Cardiac atrium fibroblast (primary cell): Measurements from ENCODE around the gene TBATA. TPM values are rescaled to one million over a fixed set of nuclear protein-coding genes. Genes with fewer than 3 reads are reported as not detected.

Source experiments
- total RNA-seq: library from RNA; depleted of rRNA; stranded (reverse); fragments of >200 nt; gene quantifications from 2 replicates; pipeline ENCODE4 v1.2.3, GENCODE V29; 2015

TBATA gene, protein sequence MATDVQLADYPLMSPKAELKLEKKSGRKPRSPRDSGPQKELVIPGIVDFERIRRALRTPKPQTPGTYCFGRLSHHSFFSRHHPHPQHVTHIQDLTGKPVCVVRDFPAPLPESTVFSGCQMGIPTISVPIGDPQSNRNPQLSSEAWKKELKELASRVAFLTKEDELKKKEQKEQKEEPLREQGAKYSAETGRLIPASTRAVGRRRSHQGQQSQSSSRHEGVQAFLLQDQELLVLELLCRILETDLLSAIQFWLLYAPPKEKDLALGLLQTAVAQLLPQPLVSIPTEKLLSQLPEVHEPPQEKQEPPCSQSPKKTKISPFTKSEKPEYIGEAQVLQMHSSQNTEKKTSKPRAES
- total RNA-seq, result not detected in 2 replicates

DNA sequence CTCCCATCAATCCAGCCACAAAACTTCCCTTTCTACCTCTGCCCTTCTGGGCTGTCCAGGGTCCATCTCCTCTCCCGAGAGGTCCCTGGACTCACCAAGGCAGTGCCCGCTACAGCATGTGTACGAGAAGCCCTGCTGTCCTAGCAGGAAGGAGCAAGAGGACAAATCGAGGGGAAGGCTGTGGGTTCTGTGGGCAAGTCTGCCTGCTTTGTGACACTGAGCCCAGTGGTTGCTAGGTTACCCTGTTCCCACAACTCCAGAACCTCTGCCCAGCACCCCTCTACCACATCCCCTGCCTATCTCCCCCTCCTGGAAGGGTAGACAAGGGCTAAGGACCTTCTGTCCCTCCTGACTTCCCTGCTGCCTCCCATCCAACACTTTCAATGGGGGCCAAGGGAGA lies at the start of gene TBATA:
TSS of gene TBATA (minus strand) at position 188 of the 400 bp plus-strand sequence. CDS start 1,998 bp downstream, outside the sequence.

DNA sequence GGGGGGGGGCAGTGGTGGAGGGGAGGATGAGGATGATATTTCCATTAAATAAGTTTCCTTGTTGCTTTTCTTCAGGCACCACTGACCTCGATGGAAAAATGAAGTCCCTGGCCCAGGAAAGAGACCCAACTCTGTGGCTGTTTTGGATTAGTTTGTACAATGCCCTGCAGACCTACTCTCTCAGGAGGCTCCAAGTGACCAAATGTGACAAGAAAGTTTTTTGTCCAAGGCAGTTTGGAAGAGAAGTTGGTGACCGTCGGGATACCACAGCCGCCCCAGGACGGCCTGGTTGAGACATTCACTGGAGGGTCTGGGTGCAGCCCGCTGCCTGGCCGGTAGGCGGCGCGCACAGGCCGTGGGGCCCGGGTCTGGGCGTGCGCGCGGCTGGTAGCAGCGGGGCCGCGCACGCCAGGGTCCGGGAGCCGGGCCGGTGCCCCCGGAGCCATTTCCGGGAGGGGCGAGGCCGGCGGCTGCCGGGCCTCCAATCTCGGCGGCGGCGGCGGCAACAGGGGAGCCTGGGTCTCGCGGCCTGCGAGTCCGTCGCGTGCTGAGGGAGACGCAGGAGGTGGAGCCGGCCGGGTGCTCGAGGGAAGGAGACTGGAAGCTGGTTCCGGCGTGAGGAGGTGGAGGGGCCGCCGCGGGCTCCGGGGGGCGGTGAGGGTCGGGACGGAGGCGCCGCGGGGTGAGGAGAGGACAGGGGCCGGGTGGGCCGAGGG lies 30.5 kb upstream of the TBATA start, which contains the start of gene SGPL1:
TSS of gene SGPL1 (plus strand) at position 445 of the 716 bp plus-strand sequence. CDS start 906 bp downstream, outside the sequence.

Other genes starting within 250 kb of the TBATA start
- not detected in 2 replicates for gene PRF1, start 182.6 kb downstream of the TBATA start, total RNA-seq
- gene ADAMTS14, start 112.9 kb downstream of the TBATA start, total RNA-seq, result 0.18 and 1.3 TPM in 2 replicates
- 14.4 and 18.3 TPM in 2 replicates for gene SGPL1, start 30.6 kb upstream of the TBATA start, total RNA-seq
- 13.5 and 22.5 TPM in 2 replicates for gene PCBD1, start 103.2 kb upstream of the TBATA start, total RNA-seq